ENCODE data around the gene CMIP.

Gene CMIP

GRCh38 chr16:81694494-81695280, 250.1 kb downstream of the CMIP start:
- no peak for FAIRE-seq

- FAIRE-seq = no peak
Measured at GRCh38 chr16:81695321-81696165, 250.9 kb downstream of the CMIP start.

GRCh38 chr16:81696166-81696960, 251.8 kb downstream of the CMIP start:
- FAIRE-seq = no peak

GRCh38 chr16:81696961-81697615, 252.5 kb downstream of the CMIP start:
- no peak for FAIRE-seq

- FAIRE-seq = no peak
Measured at GRCh38 chr16:81697616-81698309, 253.2 kb downstream of the CMIP start.

GRCh38 chr16:81698310-81698641, 253.7 kb downstream of the CMIP start:
- no peak for FAIRE-seq

- FAIRE-seq = no peak
Measured at GRCh38 chr16:81699596-81699995, 255.0 kb downstream of the CMIP start.

GRCh38 chr16:81700071-81700779, 255.6 kb downstream of the CMIP start:
- no peak for FAIRE-seq

- FAIRE-seq = no peak
Measured at GRCh38 chr16:81700780-81701165, 256.2 kb downstream of the CMIP start.

GRCh38 chr16:81701296-81701970, 256.8 kb downstream of the CMIP start:
- FAIRE-seq = no peak

- FAIRE-seq = no peak
Measured at GRCh38 chr16:81702506-81702905, 257.9 kb downstream of the CMIP start.

- FAIRE-seq = no peak
Measured at GRCh38 chr16:81703177-81704155, 258.9 kb downstream of the CMIP start.

GRCh38 chr16:81705261-81705660, 260.7 kb downstream of the CMIP start:
- FAIRE-seq = no peak

GRCh38 chr16:81706327-81707295, 262.0 kb downstream of the CMIP start:
- FAIRE-seq = no peak

GRCh38 chr16:81707411-81708265, 263.0 kb downstream of the CMIP start:
- FAIRE-seq = no peak

GRCh38 chr16:81708266-81709015, 263.8 kb downstream of the CMIP start:
- FAIRE-seq = no peak
